Adipose tissue (tissue), 3 donors: ENCODE measurements around the gene TOMM34. TPM values are rescaled to one million over a fixed set of nuclear protein-coding genes. Genes with fewer than 3 reads are reported as not detected.

Experiments
- H3K27ac ChIP-seq: one replicate; pipeline ENCODE4 v1.5.1; 2013; ENCODE audit warnings: low read depth, low read length
- WGBS, 3 donors: extraction: QIAGEN DNeasy Blood & Tissue Kit; methylation state at CpG; one replicate each; pipeline ENCODE4 v1.1.7; 2013; 5-methylcytosine and 5-hydroxymethylcytosine counted together
- polyA plus RNA-seq, 3 donors: library from polyadenylated mRNA; stranded (reverse); fragments of 200-250 nt; gene quantifications; one replicate each; pipeline ENCODE4 v1.2.3, GENCODE V29; 2013
- donor health status: healthy with polysubstance abuse.
- donor health status: Bipolar disorder and iron deficiency.
- donor health status: healthy.

Gene TOMM34
- polyA plus RNA-seq, 3 donors = 10.0 to 12.4 (median 10.8) TPM

DNA sequence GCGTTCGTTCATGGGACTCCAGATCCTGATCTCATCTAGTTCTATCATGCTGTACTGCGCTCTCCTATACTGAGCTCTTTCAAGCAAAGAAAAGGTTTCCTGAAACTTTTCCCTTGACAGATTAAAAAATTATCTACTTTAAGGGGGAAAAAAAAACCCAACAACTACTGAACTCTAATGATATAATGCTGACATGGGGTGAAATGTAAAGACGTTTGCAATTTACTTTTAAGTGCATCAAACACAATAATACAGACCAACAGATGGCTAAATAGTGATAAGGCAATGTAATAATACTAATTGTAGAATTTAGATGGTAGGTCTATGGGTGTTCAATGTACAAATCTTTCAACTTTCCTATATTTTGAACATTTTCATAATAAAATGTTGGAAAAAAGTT lies 16.4 kb downstream of the TOMM34 start:
- no peak overlapping the region for H3K27ac ChIP-seq
- 88 to 91% (median 89%) methylated on average over 4 of the region's 4 CpGs for WGBS, 3 donors

DNA sequence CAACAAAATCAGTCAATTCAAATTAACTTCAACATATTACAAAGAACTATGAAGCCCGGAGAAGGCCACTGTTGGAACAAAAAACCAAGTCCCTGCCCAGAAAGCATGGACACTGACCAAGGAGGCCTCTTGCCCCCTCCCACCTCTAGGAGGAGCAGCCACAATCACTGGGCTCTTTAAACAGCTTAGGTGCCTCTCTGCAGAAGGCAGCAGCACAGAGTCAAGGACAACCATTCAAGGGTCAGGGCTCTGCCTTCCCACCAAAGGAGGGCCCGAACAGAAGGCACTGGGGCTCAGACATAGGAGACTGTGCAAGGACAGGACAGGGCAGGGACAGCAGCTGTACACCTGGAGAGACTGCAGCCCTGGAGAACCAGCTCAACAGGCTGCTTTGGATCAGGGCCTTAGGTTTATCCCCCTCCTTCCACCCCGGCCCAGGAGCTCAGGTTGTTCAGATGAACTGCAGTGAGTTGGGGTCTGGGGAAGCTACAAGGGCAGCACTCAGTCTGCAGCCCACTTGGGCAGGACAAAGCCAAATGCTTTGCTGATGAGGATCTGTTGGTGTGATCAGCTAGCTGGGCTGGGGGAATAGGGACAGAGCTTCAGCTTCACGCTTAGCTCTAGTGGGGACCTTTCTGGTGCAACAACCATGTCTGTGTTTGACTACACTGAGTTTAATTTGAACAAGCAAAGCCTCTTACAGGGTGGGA lies 17.8 kb downstream of the TOMM34 start:
- no peak overlapping the region for H3K27ac ChIP-seq
- 87 to 94% (median 92%) methylated on average over 4 of the region's 4 CpGs for WGBS, 3 donors

- 82 to 87% (median 86%) methylated on average over 7 of the region's 7 CpGs for WGBS, 3 donors
- H3K27ac ChIP-seq = no peak overlapping the region
Measured at GRCh38 chr20:44941120-44941691, 19.0 kb downstream of the TOMM34 start.

GRCh38 chr20:44938637-44939036 lies 21.6 kb downstream of the TOMM34 start:
- 76 to 82% (median 81%) methylated on average over 9 of the region's 9 CpGs for WGBS, 3 donors
- H3K27ac ChIP-seq = no peak overlapping the region

DNA sequence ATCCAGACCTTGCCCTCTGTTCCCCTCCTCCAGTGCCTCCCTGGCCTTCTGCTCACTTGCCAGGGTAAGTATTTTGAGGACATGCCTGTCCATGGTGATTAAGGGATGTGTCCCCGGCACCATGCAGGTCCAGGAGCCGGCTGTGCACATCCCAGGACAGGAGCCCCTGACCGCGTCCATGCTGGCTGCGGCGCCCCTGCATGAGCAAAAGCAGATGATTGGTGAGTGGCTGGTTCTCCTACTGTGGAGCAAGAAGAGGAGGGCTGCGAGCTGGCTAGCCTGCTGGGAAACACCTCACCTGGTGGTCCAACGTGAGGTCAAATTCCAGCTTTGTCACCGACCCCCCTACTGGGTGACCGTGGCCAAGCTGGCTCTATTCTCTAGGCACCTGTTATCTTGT lies 23.7 kb downstream of the TOMM34 start:
- 80 to 95% (median 94%) methylated on average over 10 of the region's 10 CpGs for WGBS, 3 donors
- no peak overlapping the region for H3K27ac ChIP-seq

DNA sequence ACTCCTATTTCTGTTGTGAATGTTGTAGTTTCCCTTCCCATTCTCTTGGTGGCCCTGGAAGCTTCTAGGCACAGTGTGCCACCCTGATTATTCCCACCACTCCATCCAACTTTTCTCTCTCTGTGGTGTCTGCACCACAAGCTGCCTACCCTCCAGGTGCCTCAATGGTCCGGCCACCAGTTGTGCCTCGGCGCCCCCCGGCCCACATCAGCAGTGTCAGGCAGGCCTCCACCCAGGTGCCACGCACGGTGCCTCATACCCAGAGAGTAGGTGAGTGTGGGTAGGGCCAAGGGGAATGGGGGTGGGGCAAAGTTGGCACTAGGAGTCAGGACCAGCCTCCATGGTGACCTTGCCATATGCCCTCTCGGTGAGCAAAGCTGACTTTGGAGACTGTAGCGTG lies 27.3 kb downstream of the TOMM34 start:
- no peak overlapping the region for H3K27ac ChIP-seq
- WGBS, 3 donors = 98% methylated on average over 8 of the region's 8 CpGs

DNA sequence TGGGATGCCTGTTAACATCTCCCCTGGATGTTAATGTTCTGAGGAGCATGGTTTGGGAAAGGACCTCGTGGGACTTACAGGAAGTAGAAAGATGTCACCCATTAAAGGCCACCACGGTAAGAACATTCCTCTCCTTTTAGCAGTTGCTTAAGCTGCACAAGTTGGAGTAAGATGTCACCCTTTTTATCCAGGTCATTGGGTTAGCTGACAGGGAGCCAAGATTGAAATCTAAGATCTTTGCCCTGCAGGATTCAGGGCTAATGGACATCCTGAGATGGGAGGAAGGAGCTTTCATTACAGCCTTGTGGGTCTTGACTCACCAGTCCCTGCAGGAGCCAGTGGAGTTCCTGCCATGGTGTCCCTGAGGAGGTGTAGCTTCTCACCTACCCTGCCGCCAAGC lies 28.3 kb downstream of the TOMM34 start:
- 81 to 88% (median 83%) methylated on average over 3 of the region's 3 CpGs for WGBS, 3 donors
- no peak overlapping the region for H3K27ac ChIP-seq

- 90 to 94% (median 94%) methylated on average over 17 to 18 of the region's 18 CpGs for WGBS, 3 donors
- H3K27ac ChIP-seq = no peak overlapping the region
Measured at GRCh38 chr20:44930517-44931168, 29.6 kb downstream of the TOMM34 start.

DNA sequence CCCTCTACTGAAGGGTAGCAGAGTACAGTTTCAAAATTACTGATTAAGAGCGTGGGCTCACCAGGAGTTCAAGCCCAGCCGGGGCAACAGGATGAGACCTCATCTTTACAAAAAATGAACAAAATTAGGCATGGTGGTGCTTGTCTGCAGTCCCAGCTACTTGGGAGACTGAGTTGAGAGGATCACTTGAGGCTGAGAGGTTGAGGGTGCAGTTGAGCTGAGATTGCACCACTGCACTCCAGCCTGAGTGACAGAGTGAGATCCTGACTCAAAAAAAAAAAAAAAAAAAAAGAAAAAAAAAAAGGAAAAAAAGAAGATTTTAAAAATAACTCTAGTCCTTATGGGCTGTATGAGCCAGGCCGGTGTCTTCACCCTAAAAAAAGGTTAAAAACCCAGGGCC lies 31.6 kb downstream of the TOMM34 start:
- H3K27ac ChIP-seq = no peak overlapping the region
- WGBS, 3 donors = 73 to 84% (median 79%) methylated on average over 3 of the region's 3 CpGs

- H3K27ac ChIP-seq = no peak overlapping the region
- WGBS, 3 donors = 79 to 86% (median 83%) methylated on average over 4 of the region's 4 CpGs
Measured at GRCh38 chr20:44924541-44924940, 35.7 kb downstream of the TOMM34 start.

GRCh38 chr20:44921447-44921846 lies 38.8 kb downstream of the TOMM34 start:
- 97 to 99% (median 97%) methylated on average over 14 of the region's 14 CpGs for WGBS, 3 donors
- no peak overlapping the region for H3K27ac ChIP-seq

- H3K27ac ChIP-seq = no peak overlapping the region
- WGBS, 3 donors = 92 to 96% (median 96%) methylated on average over 10 of the region's 10 CpGs
Measured at GRCh38 chr20:44918761-44919160, 41.4 kb downstream of the TOMM34 start.

DNA sequence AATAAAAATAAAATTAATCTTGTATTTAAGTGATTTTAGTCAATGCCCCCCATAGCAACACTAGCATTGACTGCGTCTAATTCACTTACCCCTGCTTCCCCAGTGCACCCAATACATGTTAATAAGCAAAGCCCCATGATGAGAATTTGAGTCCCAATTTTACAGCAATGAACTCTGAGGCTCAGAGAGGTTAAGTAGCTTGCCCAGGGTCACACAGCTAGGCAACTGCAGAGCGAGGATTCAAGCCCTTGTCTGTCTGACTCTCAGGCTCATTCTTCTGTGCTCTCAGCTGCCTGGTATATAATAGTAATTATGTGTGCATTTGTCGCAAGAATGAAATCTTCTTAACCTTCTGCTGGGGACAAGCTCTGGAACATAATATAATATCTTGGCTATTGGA lies 41.9 kb downstream of the TOMM34 start:
- no peak overlapping the region for H3K27ac ChIP-seq
- 98 to 99% (median 98%) methylated on average over 3 of the region's 3 CpGs for WGBS, 3 donors

DNA sequence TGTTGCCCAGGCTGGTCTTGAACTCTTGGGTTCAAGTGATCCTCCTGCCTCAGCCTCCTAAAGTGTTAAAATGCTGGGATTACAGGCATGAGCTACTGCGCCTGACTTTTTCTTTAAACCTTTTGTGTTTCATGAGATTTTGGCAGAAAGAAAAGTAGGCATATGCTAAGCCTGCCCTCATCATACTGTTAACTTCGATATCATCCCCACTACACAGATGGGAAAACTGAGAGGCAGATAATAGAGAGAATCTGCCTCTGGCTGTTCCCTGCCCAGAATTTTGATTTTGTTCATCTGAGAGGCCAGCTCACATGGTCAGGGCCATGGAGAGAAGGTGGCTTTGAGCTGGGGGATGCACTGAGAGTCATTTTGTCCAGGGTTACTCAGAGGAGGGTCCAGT lies 42.8 kb downstream of the TOMM34 start:
- no peak overlapping the region for H3K27ac ChIP-seq
- 96 to 98% (median 98%) methylated on average over 2 of the region's 2 CpGs for WGBS, 3 donors

DNA sequence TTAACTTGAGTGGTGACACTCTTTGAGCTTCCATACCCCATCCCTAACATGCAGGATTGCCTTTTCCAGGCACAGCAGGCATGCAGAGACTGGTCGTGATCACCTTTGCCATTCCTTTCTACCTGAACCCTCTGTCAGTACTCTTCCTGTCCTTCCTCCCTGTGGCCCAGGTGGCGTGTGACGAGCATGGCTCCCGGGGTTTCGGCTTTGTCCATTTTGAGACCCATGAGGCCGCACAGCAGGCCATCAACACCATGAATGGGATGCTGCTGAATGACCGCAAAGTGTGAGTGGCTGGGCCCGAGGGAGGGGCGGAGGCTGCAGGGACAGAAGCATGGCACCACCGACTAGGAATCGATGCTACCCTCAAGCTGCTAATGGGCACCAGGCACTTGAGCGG lies 43.6 kb downstream of the TOMM34 start:
- no peak overlapping the region for H3K27ac ChIP-seq
- 93 to 95% (median 95%) methylated on average over 12 of the region's 12 CpGs for WGBS, 3 donors

- H3K27ac ChIP-seq = no peak overlapping the region
- WGBS, 3 donors = 52 to 75% (median 61%) methylated on average over 1 of the region's 1 CpG
Measured at GRCh38 chr20:44914924-44915323, 45.3 kb downstream of the TOMM34 start.

DNA sequence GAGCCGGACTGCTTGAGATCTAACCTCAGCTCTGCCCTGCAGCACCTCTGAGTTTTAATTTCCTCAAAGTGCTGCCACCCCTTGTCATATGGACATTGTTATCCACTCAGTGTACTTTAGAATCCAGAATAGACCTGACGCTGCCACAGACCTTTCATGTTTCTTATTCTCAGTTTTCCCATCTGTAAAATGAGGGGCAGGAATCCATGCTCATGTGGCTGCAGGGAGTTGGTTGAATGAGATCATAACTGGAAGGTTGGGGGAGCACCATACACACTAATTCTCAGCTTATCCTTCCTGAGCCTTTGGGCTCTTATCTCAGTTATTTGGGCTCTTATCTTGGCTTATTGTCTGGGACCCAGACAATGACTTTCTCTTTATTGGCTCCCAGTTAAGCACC lies 48.0 kb downstream of the TOMM34 start:
- WGBS, 3 donors = 85 to 94% (median 93%) methylated on average over 2 of the region's 2 CpGs
- no peak overlapping the region for H3K27ac ChIP-seq

GRCh38 chr20:44911264-44911921 lies 48.8 kb downstream of the TOMM34 start:
- no peak overlapping the region for H3K27ac ChIP-seq

DNA sequence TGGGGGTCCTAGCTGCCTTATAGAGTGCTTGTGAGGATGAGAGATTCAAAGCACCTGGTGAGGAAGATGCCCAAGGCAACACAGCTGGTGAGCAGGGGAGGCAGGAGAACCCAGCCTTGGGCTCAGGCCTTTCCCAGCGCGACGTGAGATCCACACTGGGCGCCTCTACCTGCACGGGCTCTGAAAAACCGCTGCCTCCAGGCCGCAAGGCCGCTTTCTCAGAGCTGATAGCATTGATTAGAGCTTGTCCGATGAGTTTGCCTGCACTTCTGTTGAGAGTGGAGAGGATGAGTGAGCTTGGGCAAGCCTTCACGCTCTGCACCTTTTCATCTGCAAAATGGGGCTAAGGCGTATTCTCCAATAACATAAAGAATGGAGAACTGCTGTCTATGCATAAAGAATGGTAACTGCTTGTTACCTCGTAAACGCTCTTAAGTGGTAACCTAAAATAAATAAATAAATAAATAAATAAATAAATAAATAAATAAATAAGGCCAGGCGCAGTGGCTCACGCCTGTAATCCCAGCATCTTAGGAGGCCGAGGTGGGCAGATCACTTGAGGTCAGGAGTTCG lies 49.4 kb downstream of the TOMM34 start:
- H3K27ac ChIP-seq = no peak overlapping the region
- WGBS, 3 donors = 49 to 81% (median 77%) methylated on average over 17 of the region's 17 CpGs

More at GRCh38 chr20:44911264-44911921, 48.8 kb downstream of the TOMM34 start:
- 52 to 71% (median 66%) methylated on average over 21 of the region's 21 CpGs for WGBS, 3 donors
